ENCODE measurements around the gene PAPPA.

- no peak for TF ChIP-seq CTCF (tag by site-specific recombination; IDR thresholded peaks at IDR 0.05)
- TF ChIP-seq KLF10 (tag by site-specific recombination; IDR thresholded peaks at IDR 0.05): no peak
- TF ChIP-seq ZBTB8A (tag by site-specific recombination; IDR thresholded peaks at IDR 0.05): no peak
- no peak for TF ChIP-seq PRDM10 (tag by site-specific recombination; IDR thresholded peaks at IDR 0.05)
- no peak for TF ChIP-seq YY1 (tag by site-specific recombination; IDR thresholded peaks at IDR 0.05)
- TF ChIP-seq ZNF544 (tag by site-specific recombination; IDR thresholded peaks at IDR 0.05): no peak
- TF ChIP-seq REST (tag by site-specific recombination; IDR thresholded peaks at IDR 0.05): no peak
- no peak for TF ChIP-seq ZNF785 (tag by site-specific recombination; IDR thresholded peaks at IDR 0.05)
- no peak for TF ChIP-seq ZNF24 (tag by site-specific recombination; IDR thresholded peaks at IDR 0.05)
- no peak for TF ChIP-seq PATZ1 (tag by site-specific recombination; IDR thresholded peaks at IDR 0.05)
- no peak for TF ChIP-seq WT1 (tag by site-specific recombination; IDR thresholded peaks at IDR 0.05)
These were observed 280.7 kb downstream of the PAPPA start for GRCh38 chr9:116434314-116434713.

Data from HEK293 (cell line).